A549 (cell line): Measurements from ENCODE around the gene MYOG. TPM values are rescaled to one million over a fixed set of nuclear protein-coding genes. Genes with fewer than 3 reads are reported as not detected.

Experiments
- ATAC-seq, 2 experiments: fragments of 200-7000 bp in 1 of 2; fragments of >200 bp in 1 of 2; cut with Nextera tagmentation in 1 of 2; cut with Tn5 transposase in 1 of 2; 3 replicates each; pipeline versions ENCODE4 v1.8.0 to v1.9.1; 2018 to 2020; ENCODE audit warnings: mild to moderate bottlenecking in 1 of 2, moderate library complexity in 1 of 2
- CTCF ChIA-PET: fragments of 300-600 bp; sonication (Branson Sonifier 250); formaldehyde crosslinking; extraction: SDS; loops from one replicate; lab custom pipeline; 2021; ENCODE audit warnings: antibody characterized with exemption, inconsistent platforms; lab: Yijun Ruan, JAX
- POLR2A ChIA-PET: fragments of 350-600 bp; formaldehyde crosslinking; extraction: SDS; loops from one replicate; lab custom pipeline; 2021; ENCODE audit warnings: antibody characterized with exemption, inconsistent platforms; lab: Yijun Ruan, JAX
- DNase-seq, 2 experiments: peaks; one replicate each; pipeline versions ENCODE4 v3.0.0 to v3.0.0-alpha.2; 2011 to 2016; ENCODE audit warnings: low read depth in 1 of 2, low spot score in 1 of 2
- FAIRE-seq: peaks from 2 replicates; lab custom pipeline; 2011; peaks lifted over from hg19 to GRCh38; lab: Jason Lieb, UNC
- H3K27ac ChIP-seq, 2 experiments: fragments of >200 bp; sonication (Bioruptor Twin); formaldehyde crosslinking; 3 replicates each; pipeline ENCODE4 v1.5.1; 2016 to 2017
- H3K4me1 ChIP-seq: fragments of >200 bp; sonication (Bioruptor Twin); formaldehyde crosslinking; 3 replicates; pipeline ENCODE4 v1.6.1; 2016
- H3K4me2 ChIP-seq: fragments of >200 bp; sonication (Bioruptor Twin); formaldehyde crosslinking; 3 replicates; pipeline ENCODE4 v1.6.1; 2016
- H3K4me3 ChIP-seq: fragments of >200 bp; sonication (Bioruptor Twin); formaldehyde crosslinking; 3 replicates; pipeline ENCODE4 v1.5.1; 2016
- H3K9me3 ChIP-seq: fragments of >200 bp; sonication (Bioruptor Twin); formaldehyde crosslinking; 3 replicates; pipeline ENCODE4 v1.6.1; 2016
- ATOH8 ChIP-seq: fragments of 250-450 bp; sonication (Bioruptor Pico); IDR thresholded peaks from 2 replicates; pipeline ENCODE4 v1.5.0; 2020; ENCODE audit warnings: low read depth, mild to moderate bottlenecking, moderate library complexity
- BHLHE40 ChIP-seq: IDR thresholded peaks from 2 replicates; pipeline ENCODE4 v1.6.1; 2012; ENCODE audit warnings: low read depth, low read length, inconsistent platforms
- CBX8 ChIP-seq: fragments of 200-600 bp; sonication (generic); IDR thresholded peaks from 2 replicates; pipeline ENCODE4 v1.6.1; 2016
- CEBPB ChIP-seq, 2 experiments: fragments of >200 bp in 1 of 2; sonication (Bioruptor Twin) in 1 of 2; formaldehyde crosslinking in 1 of 2; IDR thresholded peaks; 2 replicates each; pipeline ENCODE4 v1.6.1; 2012 to 2016
- CHD2 ChIP-seq: fragments of 150-350 bp; IDR thresholded peaks from 2 replicates; pipeline ENCODE4 v1.6.1; 2014; ENCODE audit warnings: low read length; ENCODE audit not compliant: partially characterized antibody
- EHMT2 ChIP-seq: fragments of 200-600 bp; sonication (generic); IDR thresholded peaks from 2 replicates; pipeline ENCODE4 v1.6.1; 2016; ENCODE audit warnings: antibody characterized with exemption, low read depth, mild to moderate bottlenecking, moderate library complexity
- ESRRA ChIP-seq: fragments of 150-350 bp; IDR thresholded peaks from 2 replicates; pipeline ENCODE4 v1.6.1; 2014; ENCODE audit warnings: mild to moderate bottlenecking, low read length, borderline replicate concordance
- FOSL2 ChIP-seq, 2 experiments: fragments of 450-650 bp in 1 of 2; fragments of >200 bp in 1 of 2; sonication (Bioruptor Twin) in 1 of 2; formaldehyde crosslinking; IDR thresholded peaks; 2 replicates each; pipeline versions ENCODE4 v1.5.0 to v1.6.1; 2016 to 2020; ENCODE audit warnings: mild to moderate bottlenecking in 1 of 2, moderate library complexity in 1 of 2
- HEYL ChIP-seq: fragments of 250-450 bp; sonication (Bioruptor Pico); IDR thresholded peaks from 2 replicates; pipeline ENCODE4 v1.8.0; 2021; ENCODE audit warnings: mild to moderate bottlenecking, moderate library complexity
- HOXB13 ChIP-seq: fragments of 250-450 bp; sonication (Bioruptor Pico); IDR thresholded peaks from 2 replicates; pipeline ENCODE4 v1.5.0; 2020; ENCODE audit warnings: low read depth, mild to moderate bottlenecking, moderate library complexity
- NFE2L2 ChIP-seq: fragments of 150-350 bp; conservative IDR thresholded peaks from 2 replicates; pipeline ENCODE4 v1.6.1; 2014; ENCODE audit warnings: low read length
- PHF8 ChIP-seq: fragments of 200-600 bp; sonication (generic); IDR thresholded peaks from 2 replicates; pipeline ENCODE4 v1.6.1; 2016; ENCODE audit warnings: low read depth, mild to moderate bottlenecking, antibody characterized with exemption, moderate library complexity, borderline replicate concordance
- POLR2AphosphoS2 ChIP-seq: conservative IDR thresholded peaks from 2 replicates; pipeline ENCODE4 v1.6.1; 2012; ENCODE audit warnings: low read length, improper control_type of control experiment, inconsistent platforms
- RARB ChIP-seq: fragments of 250-450 bp; sonication (Bioruptor Pico); IDR thresholded peaks from 2 replicates; pipeline ENCODE4 v1.8.0; 2021; ENCODE audit warnings: mild to moderate bottlenecking, moderate library complexity
- RCOR1 ChIP-seq: fragments of 150-350 bp; IDR thresholded peaks from 2 replicates; pipeline ENCODE4 v1.6.1; 2014; ENCODE audit warnings: antibody characterized with exemption, low read length, low read depth
- RFX5 ChIP-seq: fragments of 450-650 bp; IDR thresholded peaks from 2 replicates; pipeline ENCODE4 v1.7.1; 2014; ENCODE audit warnings: antibody characterized with exemption, mild to moderate bottlenecking, moderate library complexity
- TFCP2L1 ChIP-seq: fragments of 250-450 bp; sonication (Bioruptor Pico); IDR thresholded peaks from 2 replicates; pipeline ENCODE4 v1.5.0; 2021; ENCODE audit warnings: mild to moderate bottlenecking
- ZNF302 ChIP-seq: fragments of 250-450 bp; sonication (Bioruptor Pico); IDR thresholded peaks from 2 replicates; pipeline ENCODE4 v1.9.0; 2021; ENCODE audit warnings: inconsistent platforms, mild to moderate bottlenecking, moderate library complexity
- WGBS: methylation state at CpG from one replicate; pipeline ENCODE4 v1.1.6; 2017; ENCODE audit errors: missing lambda C conversion rate; 5-methylcytosine and 5-hydroxymethylcytosine counted together
- polyA plus RNA-seq, 4 experiments: library from polyadenylated mRNA; depleted of rRNA in 3 of 4; stranded (reverse); fragments of >200 nt; fragmentation: RNase III in 1 of 4; extraction: RNeasy Plus Mini Kit Qiagen cat#74134 plus additional on column Dnase treatment in 1 of 4; gene quantifications; 2 replicates in 3 of 4; 3 replicates in 1 of 4; pipeline ENCODE4 v1.2.3, GENCODE V29; 2011 to 2017
- TF ChIP-seq, protein P1 (sequence below): fragments of 200-600 bp; sonication (generic); IDR thresholded peaks from 2 replicates; pipeline ENCODE4 v1.6.1; 2016; ENCODE audit warnings: antibody characterized with exemption, mild to moderate bottlenecking, moderate library complexity
- TF ChIP-seq, protein P2 (sequence below): IDR thresholded peaks from 2 replicates; pipeline ENCODE4 v1.6.1; 2012

The MYOG gene
- polyA plus RNA-seq, 2 of the 4 experiments (the other 2 are of a cell fraction) = not detected

- POLR2A ChIA-PET = no interaction called here
- no peak for ATAC-seq
- WGBS = 5% methylated on average over 1 of the region's 1 CpG
- H3K9me3 ChIP-seq = no peaks in the 10 kb centered on the region
- no peak for FAIRE-seq
- DNase-seq = no peak
- CTCF ChIA-PET = interaction anchor here (0.9 to 30.5 kb wide), 4 partner anchors 12 to 209 kb away, joined by 3 to 300 read pairs (median 3); partner anchors contain the start of gene ADORA1
- H3K27ac ChIP-seq = no peak overlapping the region
- TF ChIP-seq ZNF302 (no peak), HEYL (no peak), CEBPB (IDR thresholded peaks at IDR 0.05) (no peak)
- no peak overlapping the region for H3K4me2 ChIP-seq
- peaks cover 5% of the 10 kb centered on the region; the same call in 1 of the 3 replicates for H3K4me1 ChIP-seq
- no peak overlapping the region for H3K4me3 ChIP-seq
These were observed 31.6 kb downstream of the MYOG start for GRCh38 chr1:203054184-203054583.

- H3K9me3 ChIP-seq = no peaks in the 10 kb centered on the region
- FAIRE-seq (no peak), ATAC-seq (no peak), DNase-seq (no peak)
- H3K4me3 ChIP-seq = no peak overlapping the region
- POLR2A ChIA-PET = no interaction called here
- H3K4me1 ChIP-seq = no peaks in the 10 kb centered on the region; the same call in 2 of the 3 replicates
- no peak overlapping the region for H3K4me2 ChIP-seq
- CTCF ChIA-PET = interaction anchor here (0.7 to 30.5 kb wide), 4 partner anchors 16 to 574 kb away, joined by 3 to 300 read pairs (median 4); no protein-coding TSS in a partner anchor
- no peak overlapping the region for H3K27ac ChIP-seq
- TF ChIP-seq FOSL2 (IDR thresholded peaks at IDR 0.05) (no peak), FOSL2 (CRISPR knock-in tag; IDR thresholded peaks at IDR 0.05) (no peak), BHLHE40 (no peak), RARB (CRISPR knock-in tag) (no peak), NFE2L2 (no peak), CHD2 (no peak), CBX8 (no peak), TFCP2L1 (no peak), RFX5 (no peak), ESRRA (no peak), EHMT2 (no peak)
- WGBS = 76% methylated on average over 3 of the region's 3 CpGs
These were observed 33.2 kb downstream of the MYOG start for GRCh38 chr1:203052601-203053000.

DNA sequence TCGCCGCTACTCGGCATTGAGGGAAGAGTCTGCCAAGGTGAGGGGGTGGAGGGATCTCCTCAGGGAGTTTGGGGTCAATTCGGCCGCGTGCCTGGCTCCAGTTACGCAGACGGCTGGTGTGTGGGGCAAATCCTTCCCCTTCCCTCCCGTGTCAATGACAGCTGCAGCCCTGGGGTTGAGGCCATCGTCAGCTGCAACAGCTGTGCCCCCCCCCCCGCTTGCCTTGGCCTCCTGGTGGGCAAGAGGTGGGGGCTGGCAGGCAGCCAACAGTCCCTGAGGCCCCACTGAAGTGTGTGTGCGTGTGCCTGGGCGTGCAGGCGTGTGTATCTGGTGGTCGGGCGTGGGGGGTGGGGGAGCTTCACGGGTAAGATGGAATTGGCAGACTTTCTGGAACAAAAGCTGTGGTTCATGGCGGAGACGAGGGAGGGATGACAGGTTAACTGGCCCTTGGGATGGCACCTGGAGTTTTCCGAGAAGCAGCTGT lies 33.9 kb downstream of the MYOG start:
- POLR2A ChIA-PET = no interaction called here
- 68% methylated on average over 15 of the region's 20 CpGs for WGBS
- TF ChIP-seq POLR2AphosphoS2 (no peak), ATOH8 (CRISPR knock-in tag) (no peak), RCOR1 (no peak), PHF8 (no peak), HOXB13 (CRISPR knock-in tag) (no peak), FOSL2 (IDR thresholded peaks at IDR 0.05) (no peak), FOSL2 (CRISPR knock-in tag; IDR thresholded peaks at IDR 0.05) (no peak)
- TF ChIP-seq, protein P1, sequence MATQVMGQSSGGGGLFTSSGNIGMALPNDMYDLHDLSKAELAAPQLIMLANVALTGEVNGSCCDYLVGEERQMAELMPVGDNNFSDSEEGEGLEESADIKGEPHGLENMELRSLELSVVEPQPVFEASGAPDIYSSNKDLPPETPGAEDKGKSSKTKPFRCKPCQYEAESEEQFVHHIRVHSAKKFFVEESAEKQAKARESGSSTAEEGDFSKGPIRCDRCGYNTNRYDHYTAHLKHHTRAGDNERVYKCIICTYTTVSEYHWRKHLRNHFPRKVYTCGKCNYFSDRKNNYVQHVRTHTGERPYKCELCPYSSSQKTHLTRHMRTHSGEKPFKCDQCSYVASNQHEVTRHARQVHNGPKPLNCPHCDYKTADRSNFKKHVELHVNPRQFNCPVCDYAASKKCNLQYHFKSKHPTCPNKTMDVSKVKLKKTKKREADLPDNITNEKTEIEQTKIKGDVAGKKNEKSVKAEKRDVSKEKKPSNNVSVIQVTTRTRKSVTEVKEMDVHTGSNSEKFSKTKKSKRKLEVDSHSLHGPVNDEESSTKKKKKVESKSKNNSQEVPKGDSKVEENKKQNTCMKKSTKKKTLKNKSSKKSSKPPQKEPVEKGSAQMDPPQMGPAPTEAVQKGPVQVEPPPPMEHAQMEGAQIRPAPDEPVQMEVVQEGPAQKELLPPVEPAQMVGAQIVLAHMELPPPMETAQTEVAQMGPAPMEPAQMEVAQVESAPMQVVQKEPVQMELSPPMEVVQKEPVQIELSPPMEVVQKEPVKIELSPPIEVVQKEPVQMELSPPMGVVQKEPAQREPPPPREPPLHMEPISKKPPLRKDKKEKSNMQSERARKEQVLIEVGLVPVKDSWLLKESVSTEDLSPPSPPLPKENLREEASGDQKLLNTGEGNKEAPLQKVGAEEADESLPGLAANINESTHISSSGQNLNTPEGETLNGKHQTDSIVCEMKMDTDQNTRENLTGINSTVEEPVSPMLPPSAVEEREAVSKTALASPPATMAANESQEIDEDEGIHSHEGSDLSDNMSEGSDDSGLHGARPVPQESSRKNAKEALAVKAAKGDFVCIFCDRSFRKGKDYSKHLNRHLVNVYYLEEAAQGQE = no peak
- TF ChIP-seq, protein P2, sequence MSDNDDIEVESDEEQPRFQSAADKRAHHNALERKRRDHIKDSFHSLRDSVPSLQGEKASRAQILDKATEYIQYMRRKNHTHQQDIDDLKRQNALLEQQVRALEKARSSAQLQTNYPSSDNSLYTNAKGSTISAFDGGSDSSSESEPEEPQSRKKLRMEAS = no peak
- TF ChIP-seq, all 56 proteins: peak for 0
- Histone ChIP-seq H3K4me2 (no peak overlapping the region), H3K27ac (no peak overlapping the region), H3K4me1 (peaks cover 6% of the 10 kb centered on the region; the same call in 2 of the 3 replicates), H3K9me3 (no peaks in the 10 kb centered on the region), H3K4me3 (no peak overlapping the region)
- no peak for DNase-seq
- ATAC-seq = no peak
- CTCF ChIA-PET = interaction anchor here (0.6 to 30.5 kb wide), 5 partner anchors 15 to 1901 kb away, joined by 3 to 300 read pairs (median 5); no protein-coding TSS in a partner anchor
- FAIRE-seq = no peak
